Stimulated activated CD4-positive, alpha-beta T cell treated with anti-CD3 and anti-CD28 coated beads, Interleukin-15, amount 100 ng/mL, for 48 hours (primary cell): Measurements from ENCODE around the gene CABCOCO1.
"Not testable (repeated sequence)": the region's sequence is repeated elsewhere in the genome, so short reads cannot be mapped to it uniquely, and the experiment has no call there.

Experiments
- DNase-seq, 2 donors: peaks; one replicate each; pipeline ENCODE4 v3.0.0-alpha.2; 2020; ENCODE audit warnings: low read depth in 2 of 2

CABCOCO1 gene

GRCh38 chr10:61642676-61643075 is 20.1 kb upstream of the CABCOCO1 start:
- DNase-seq: no peak

- DNase-seq: no peak
Measured at GRCh38 chr10:61643316-61643751, 19.4 kb upstream of the CABCOCO1 start.

- DNase-seq: no peak
Measured at GRCh38 chr10:61653699-61654098, 9.0 kb upstream of the CABCOCO1 start.

GRCh38 chr10:61655335-61655851 is 7.3 kb upstream of the CABCOCO1 start:
- DNase-seq: no peak

- no peak for DNase-seq
Measured at GRCh38 chr10:61663466-61663865, 737 bp downstream of the CABCOCO1 start.

- DNase-seq: no peak
Measured at GRCh38 chr10:61664985-61665384, 2.3 kb downstream of the CABCOCO1 start.

GRCh38 chr10:61669161-61669725 is 6.5 kb downstream of the CABCOCO1 start:
- DNase-seq: no peak

- no peak for DNase-seq
Measured at GRCh38 chr10:61669849-61670248, 7.1 kb downstream of the CABCOCO1 start.

- DNase-seq: no peak
Measured at GRCh38 chr10:61673360-61673759, 10.6 kb downstream of the CABCOCO1 start.

- DNase-seq: no peak
Measured at GRCh38 chr10:61682323-61682722, 19.6 kb downstream of the CABCOCO1 start.

GRCh38 chr10:61683319-61683718 is 20.6 kb downstream of the CABCOCO1 start:
- DNase-seq: no peak

GRCh38 chr10:61684894-61685507 is 22.3 kb downstream of the CABCOCO1 start:
- DNase-seq: no peak

GRCh38 chr10:61688551-61689308 is 26.0 kb downstream of the CABCOCO1 start:
- no peak for DNase-seq

GRCh38 chr10:61691667-61692066 is 28.9 kb downstream of the CABCOCO1 start:
- DNase-seq: not testable (repeated sequence)

- DNase-seq: no peak
Measured at GRCh38 chr10:61692447-61693010, 29.8 kb downstream of the CABCOCO1 start.

GRCh38 chr10:61698968-61699655 is 36.4 kb downstream of the CABCOCO1 start:
- no peak for DNase-seq

- no peak for DNase-seq
Measured at GRCh38 chr10:61701055-61701705, 38.5 kb downstream of the CABCOCO1 start.

- DNase-seq: no peak
Measured at GRCh38 chr10:61701706-61702105, 39.0 kb downstream of the CABCOCO1 start.

GRCh38 chr10:61702584-61702983 is 39.9 kb downstream of the CABCOCO1 start:
- no peak for DNase-seq

- no peak for DNase-seq
Measured at GRCh38 chr10:61705022-61705613, 42.4 kb downstream of the CABCOCO1 start.

- DNase-seq: no peak
Measured at GRCh38 chr10:61708846-61709245, 46.1 kb downstream of the CABCOCO1 start.
